HuH-7.5 (cell line): Measurements from ENCODE around the gene TDRD1.

Experiments used
- DNase-seq: peaks from one replicate; pipeline ENCODE4 v3.0.0; 2011; ENCODE audit warnings: low spot score

Gene TDRD1

GRCh38 chr10:114233482-114233881 lies 54.3 kb downstream of the TDRD1 start:
- DNase-seq = no peak

DNA sequence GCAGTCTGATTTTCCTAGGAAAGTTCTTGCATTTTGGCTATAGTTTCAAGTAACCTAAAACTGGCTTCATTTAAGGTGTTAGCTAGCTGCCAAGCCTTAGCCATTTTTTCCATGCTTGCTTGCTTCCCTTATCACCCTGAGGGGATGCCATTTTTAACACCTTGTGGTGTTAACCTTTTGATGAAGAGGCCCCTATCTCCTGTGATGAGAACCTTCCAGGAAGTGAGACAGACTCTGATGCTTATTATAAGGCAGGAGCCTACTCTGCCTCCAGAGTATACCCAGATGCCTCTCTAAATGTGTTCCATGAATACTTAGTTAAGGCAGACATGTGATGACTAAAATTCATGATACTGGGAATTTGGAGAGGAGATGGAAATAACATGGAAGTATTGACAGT lies 55.0 kb downstream of the TDRD1 start:
- no peak for DNase-seq

GRCh38 chr10:114239117-114239993 lies 60.2 kb downstream of the TDRD1 start, which contains the start of gene VWA2:
Gene VWA2 (plus strand): TSS chr10:114239254. CDS start chr10:114248714, 9,460 bp downstream.
- DNase-seq = no peak

- DNase-seq = no peak
Measured at GRCh38 chr10:114239994-114240345, 60.8 kb downstream of the TDRD1 start.

GRCh38 chr10:114242235-114242634 lies 63.1 kb downstream of the TDRD1 start:
- no peak for DNase-seq

DNA sequence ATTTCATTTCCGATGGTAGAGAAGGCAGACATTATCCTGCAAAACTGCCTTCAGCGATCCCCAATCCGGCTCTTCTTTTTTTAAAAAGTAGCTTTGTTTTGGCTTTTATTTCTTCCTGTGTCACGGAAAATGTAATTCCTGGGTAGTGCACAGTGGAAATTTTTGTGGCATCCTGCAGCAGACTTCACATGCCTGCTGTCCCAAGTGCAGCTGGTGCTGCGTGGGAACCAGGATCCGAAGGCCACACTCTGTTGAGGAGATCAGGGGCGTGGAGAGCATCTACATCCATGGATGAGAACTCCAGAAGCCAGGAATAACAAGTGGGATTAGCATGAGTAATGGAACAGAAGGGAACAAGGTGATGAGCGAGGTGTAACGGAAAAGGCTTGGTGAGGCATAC lies 64.5 kb downstream of the TDRD1 start:
- no peak for DNase-seq

DNA sequence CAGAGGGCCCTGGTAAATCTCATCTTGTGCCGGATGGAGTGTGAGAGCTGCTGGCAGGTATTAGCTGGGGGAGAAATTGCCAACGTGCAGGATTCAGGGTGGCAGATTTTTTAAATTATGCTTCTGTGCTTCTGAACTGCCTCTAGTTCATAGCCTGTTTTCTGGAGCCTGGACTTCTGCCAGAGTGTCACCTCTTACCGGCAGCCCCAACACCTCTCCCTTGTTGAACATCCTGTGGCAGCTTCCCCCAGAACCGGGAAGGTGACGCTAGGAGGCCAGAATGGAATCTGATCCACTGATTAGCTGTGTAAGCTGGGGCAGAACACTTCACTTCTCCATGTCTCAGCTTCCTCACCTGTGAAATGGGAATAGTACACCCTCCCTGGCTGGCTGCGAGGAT lies 65.0 kb downstream of the TDRD1 start:
- no peak for DNase-seq

DNA sequence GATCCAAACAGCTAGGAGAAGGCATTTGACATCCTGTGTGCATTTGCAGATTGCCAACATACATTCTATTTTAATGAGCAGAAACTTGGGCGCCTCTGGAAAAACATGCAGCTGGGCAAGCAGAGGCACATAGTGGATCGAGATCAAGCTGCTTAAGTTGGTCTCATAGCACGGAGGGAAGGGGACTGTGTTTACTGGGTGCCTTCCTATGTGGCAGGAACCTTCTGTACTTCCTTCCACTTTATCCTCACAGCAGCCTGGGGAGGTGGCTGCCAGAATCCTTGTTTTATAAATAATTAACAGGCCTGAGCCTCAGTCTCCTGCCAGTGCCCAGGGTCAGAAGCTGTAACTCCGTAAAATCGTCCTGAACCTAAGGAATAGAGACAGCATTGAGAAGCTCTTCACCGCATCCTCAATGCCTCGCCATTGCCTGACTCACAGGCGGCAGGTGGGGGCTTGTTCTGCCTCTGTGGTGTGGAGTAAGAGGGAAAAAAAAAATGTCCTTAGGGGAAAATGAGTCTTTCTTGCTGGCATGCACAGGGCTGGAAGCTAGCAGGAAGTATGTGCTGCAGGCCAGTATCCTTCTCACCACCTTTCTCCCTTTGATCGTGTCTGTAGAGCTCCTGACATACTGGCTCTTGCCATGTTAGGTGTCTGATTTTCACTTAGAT lies 66.1 kb downstream of the TDRD1 start:
- DNase-seq = no peak

GRCh38 chr10:114246679-114247305 lies 67.6 kb downstream of the TDRD1 start:
- DNase-seq = no peak

GRCh38 chr10:114250236-114250635 lies 71.1 kb downstream of the TDRD1 start:
- DNase-seq = no peak

DNA sequence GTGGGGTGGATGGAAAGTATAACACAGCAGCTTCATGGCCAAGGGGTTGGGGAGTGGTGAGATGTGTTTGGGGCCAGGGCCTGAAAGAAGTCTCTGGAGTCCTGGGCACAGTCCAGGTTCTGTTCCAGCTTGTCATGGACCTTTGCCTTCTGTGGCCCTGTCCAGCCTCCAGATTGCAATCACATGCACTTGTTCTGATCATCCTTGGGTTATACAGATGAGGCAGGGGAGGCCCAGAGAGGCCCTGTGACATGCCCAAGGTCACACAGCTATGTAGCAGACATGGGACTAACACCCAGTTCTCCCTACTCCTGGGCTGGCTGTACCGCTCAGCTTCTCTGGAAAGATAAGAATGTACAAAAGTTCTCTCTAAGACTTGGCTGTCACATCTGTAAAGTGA lies 71.6 kb downstream of the TDRD1 start:
- DNase-seq = no peak

GRCh38 chr10:114252092-114252491 lies 72.9 kb downstream of the TDRD1 start:
- no peak for DNase-seq

DNA sequence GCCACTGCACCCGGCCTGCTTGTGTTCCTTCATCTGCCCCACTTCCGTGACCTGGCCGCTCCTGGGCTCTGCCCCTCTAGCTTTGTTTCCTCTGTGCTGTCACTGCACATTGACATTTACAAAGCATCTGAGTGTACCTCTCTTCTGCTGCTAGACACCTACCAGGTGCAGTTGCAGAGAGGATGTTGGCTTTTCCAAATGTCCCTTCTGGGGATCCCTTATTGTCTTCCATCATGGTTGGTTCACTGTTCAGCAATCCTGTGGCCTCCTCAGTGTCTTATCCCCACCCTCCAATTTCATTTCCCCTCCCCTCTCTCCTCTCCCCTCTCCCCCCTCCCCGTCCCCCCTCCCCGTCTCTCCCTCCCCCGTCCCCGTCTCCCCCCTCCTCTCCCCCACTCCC lies 73.7 kb downstream of the TDRD1 start:
- DNase-seq = no peak

- DNase-seq = no peak
Measured at GRCh38 chr10:114255227-114255626, 76.1 kb downstream of the TDRD1 start.

DNA sequence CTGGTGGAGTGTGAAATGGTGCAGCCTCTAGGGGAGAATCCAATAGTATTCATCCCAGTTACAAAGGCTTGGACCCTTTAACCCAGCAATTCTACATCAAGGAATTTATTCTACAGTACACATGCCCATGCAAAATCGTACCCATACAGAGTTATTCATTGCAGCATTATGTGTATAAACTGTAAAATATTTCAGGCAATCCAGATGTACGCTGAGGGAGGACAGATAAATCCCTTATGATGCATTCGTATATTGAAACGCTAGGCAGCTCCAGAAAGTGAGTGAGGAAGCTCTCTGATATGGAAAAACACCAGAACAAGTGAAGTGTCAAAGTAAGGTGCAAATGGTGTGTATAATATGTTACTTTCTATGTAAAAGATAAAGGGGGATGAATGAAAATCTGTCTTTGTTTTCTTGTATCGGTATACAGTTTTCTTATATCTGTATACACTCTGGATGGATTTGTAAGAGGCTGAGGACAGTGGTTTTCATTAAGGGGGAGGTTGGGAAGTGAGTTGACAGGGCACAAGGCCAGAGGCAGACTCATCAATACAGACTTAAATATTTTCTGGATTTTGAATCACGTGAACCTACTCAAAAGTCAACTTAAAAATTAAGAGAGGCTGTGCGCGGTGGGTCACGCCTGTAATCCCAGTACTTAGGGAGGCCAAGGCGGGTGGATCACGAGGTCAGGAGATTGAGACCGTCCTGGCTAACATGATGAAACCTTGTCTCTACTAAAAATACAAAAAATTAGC lies 77.0 kb downstream of the TDRD1 start:
- DNase-seq = no peak

- DNase-seq = no peak
Measured at GRCh38 chr10:114256822-114257221, 77.7 kb downstream of the TDRD1 start.

- no peak for DNase-seq
Measured at GRCh38 chr10:114257498-114257897, 78.3 kb downstream of the TDRD1 start.

- DNase-seq = no peak
Measured at GRCh38 chr10:114258274-114258840, 79.2 kb downstream of the TDRD1 start.

DNA sequence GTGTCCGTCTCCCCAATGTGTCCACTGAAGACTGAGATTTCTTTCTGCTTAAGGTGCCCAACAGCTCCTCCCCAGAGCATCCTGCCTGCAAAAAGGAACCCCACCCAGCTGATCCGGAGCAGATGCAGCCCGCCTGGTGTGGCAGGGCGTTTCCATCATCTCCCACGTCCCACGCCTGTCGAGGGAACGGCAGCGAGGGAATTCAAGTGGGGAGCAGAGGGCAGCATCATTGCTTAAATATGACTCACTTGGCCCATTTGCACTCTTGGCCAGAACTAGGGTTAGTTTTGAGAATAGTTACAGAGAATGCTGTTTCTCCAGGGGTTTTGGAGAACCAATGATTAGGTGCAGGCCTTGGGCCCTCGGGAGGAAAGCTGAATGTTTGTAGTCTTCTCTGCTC lies 80.7 kb downstream of the TDRD1 start:
- DNase-seq = no peak

GRCh38 chr10:114260366-114260765 lies 81.2 kb downstream of the TDRD1 start:
- DNase-seq = no peak

- no peak for DNase-seq
Measured at GRCh38 chr10:114261076-114261475, 81.9 kb downstream of the TDRD1 start.

DNA sequence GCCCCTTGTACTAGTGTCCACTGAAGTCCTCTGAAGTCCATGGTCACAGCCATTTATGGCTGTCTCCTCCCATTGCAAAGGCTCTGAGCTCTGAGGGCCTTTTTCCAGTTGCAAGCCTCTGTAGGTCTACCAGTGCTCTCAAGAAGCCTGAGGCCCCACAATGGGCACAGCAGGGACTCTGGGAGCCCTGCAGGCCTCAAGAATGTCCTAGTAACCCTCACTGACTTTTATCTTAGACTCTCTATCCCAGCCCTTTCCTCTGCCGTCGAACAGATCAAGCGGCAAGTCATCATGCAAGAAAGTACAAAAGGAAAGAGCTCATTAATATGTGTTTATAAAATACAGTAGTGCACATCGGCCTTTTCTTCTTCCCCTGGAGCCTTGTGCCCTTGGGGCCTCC lies 83.3 kb downstream of the TDRD1 start:
- no peak for DNase-seq
